ENCODE results near the gene OSBPL3. TPM values are rescaled to one million over a fixed set of nuclear protein-coding genes. Genes with fewer than 3 reads are reported as not detected.

Gene OSBPL3
- total RNA-seq, 1 experiment from 2014 or later: 36.8 TPM

DNA sequence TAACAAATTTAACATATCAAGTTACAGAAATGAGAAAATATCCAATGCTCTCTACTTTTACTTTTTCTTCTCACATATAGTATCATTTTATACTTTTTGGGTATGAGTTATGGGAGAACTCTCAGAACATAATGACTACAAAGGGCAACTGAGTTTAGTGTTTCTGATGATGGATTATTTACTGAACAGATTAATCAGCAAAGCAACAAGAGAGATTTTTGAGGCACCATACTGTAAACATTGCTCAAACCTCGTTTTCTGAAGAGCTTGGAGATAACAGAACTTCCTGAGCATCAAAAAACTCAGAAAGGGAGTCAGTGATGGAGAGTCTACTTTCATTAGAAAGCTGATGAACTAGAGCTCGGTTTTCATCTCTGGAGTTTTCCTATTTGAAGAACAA, 137.9 kb downstream of the OSBPL3 start:
- DNase-seq (ENCODE audit: low read depth, low spot score): no peak
- no peak overlapping the region for H2AFZ ChIP-seq (ENCODE audit: low read depth, low read length, poor library complexity, severe bottlenecking)
- RAD21 ChIA-PET (ENCODE audit: low non-redundant PET in 1 of 2, low total read pairs in 2 of 2, uncharacterized antibody in 2 of 2, unreplicated experiment in 2 of 2): no interaction called here
- H3K79me2 ChIP-seq (ENCODE audit: insufficient read depth, low read length): no peaks in the 10 kb centered on the region
- CTCF ChIA-PET: no interaction called here
- no peak overlapping the region for H3K27ac ChIP-seq (ENCODE audit: low read depth, low read length)
- no TSS peak for BruUV-seq (replicated peaks)
- H3K9me3 ChIP-seq (ENCODE audit: control insufficient read depth in 1 of 2, insufficient read depth in 1 of 2, low read depth in 1 of 2, low read length in 2 of 2): no peaks in the 10 kb centered on the region
- no peak overlapping the region for H3K4me3 ChIP-seq (replicated peaks in 1 of 2; ENCODE audit: low read depth in 1 of 2, low read length in 2 of 2)
- H3K4me1 ChIP-seq (ENCODE audit: control insufficient read depth in 1 of 2, insufficient read depth in 2 of 2, low read length in 2 of 2): no peaks in the 10 kb centered on the region
- H4K20me1 ChIP-seq (ENCODE audit: insufficient read depth): 0 out of 2 replicates have a peak, but pooled peaks cover 3% of the 10 kb centered on the region
- H3K4me2 ChIP-seq (ENCODE audit: low read length): no peak overlapping the region
- no peaks in the 10 kb centered on the region for H3K27me3 ChIP-seq (ENCODE audit: insufficient read depth, low read length)
- POLR2A ChIA-PET: no interaction called here
- no peak for TF ChIP-seq RAD21 (IDR thresholded peaks at IDR 0.05; ENCODE audit: low read depth)
- TF ChIP-seq CTCF (IDR thresholded peaks at IDR 0.05 in 2 of 3, conservative IDR thresholded peaks at IDR 0.05 in 1 of 3; ENCODE audit: borderline replicate concordance in 1 of 3, insufficient read depth in 1 of 3, low read depth in 2 of 3, low read length in 2 of 3): no peak
- TF ChIP-seq REST (IDR thresholded peaks at IDR 0.05; ENCODE audit: low read depth): no peak
- TF ChIP-seq JUND (IDR thresholded peaks at IDR 0.05): no peak
- no peak for TF ChIP-seq EGR1 (IDR thresholded peaks at IDR 0.05; ENCODE audit: low read depth)
- no peak for TF ChIP-seq FOSL1 (IDR thresholded peaks at IDR 0.05; ENCODE audit: low read depth)
- no peak for TF ChIP-seq CEBPB (IDR thresholded peaks at IDR 0.05; ENCODE audit: low read depth)
- no peak for TF ChIP-seq YY1 (IDR thresholded peaks at IDR 0.05; ENCODE audit: extremely low read depth, insufficient replicate concordance, low read depth, low read length)
- TF ChIP-seq ZBTB33 (IDR thresholded peaks at IDR 0.05; ENCODE audit: extremely low read depth, insufficient replicate concordance, low read length): no peak
- TF ChIP-seq SRF (IDR thresholded peaks at IDR 0.05; ENCODE audit: low read depth): no peak
- no peak for TF ChIP-seq SIN3A (IDR thresholded peaks at IDR 0.05; ENCODE audit: low read depth)
- peaks cover 0 to 16% of the 10 kb centered on the region in 2 experiments; a peak in 2 of 4 replicates for H3K36me3 ChIP-seq (ENCODE audit: control insufficient read depth in 1 of 2, insufficient read depth in 2 of 2, low read length in 2 of 2)
- no peak for ATAC-seq
- no peak overlapping the region for H3K9ac ChIP-seq (ENCODE audit: low read length)
- intact Hi-C loops (cut with micrococcal nuclease): no loop called here
- H3K9me2 ChIP-seq (ENCODE audit: insufficient read depth): no peaks in the 10 kb centered on the region

Data from HCT116 (cell line).